HG03439 (cell line): ENCODE results near the gene SPINT3.

Source experiments
- ATAC-seq: cut with Tn5 transposase; IDR thresholded peaks from one replicate; pipeline ENCODE4 v1.9.1; 2021; ENCODE audit warnings: mild to moderate bottlenecking, moderate library complexity; ENCODE audit not compliant: unreplicated experiment

SPINT3 gene, protein sequence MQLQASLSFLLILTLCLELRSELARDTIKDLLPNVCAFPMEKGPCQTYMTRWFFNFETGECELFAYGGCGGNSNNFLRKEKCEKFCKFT

DNA sequence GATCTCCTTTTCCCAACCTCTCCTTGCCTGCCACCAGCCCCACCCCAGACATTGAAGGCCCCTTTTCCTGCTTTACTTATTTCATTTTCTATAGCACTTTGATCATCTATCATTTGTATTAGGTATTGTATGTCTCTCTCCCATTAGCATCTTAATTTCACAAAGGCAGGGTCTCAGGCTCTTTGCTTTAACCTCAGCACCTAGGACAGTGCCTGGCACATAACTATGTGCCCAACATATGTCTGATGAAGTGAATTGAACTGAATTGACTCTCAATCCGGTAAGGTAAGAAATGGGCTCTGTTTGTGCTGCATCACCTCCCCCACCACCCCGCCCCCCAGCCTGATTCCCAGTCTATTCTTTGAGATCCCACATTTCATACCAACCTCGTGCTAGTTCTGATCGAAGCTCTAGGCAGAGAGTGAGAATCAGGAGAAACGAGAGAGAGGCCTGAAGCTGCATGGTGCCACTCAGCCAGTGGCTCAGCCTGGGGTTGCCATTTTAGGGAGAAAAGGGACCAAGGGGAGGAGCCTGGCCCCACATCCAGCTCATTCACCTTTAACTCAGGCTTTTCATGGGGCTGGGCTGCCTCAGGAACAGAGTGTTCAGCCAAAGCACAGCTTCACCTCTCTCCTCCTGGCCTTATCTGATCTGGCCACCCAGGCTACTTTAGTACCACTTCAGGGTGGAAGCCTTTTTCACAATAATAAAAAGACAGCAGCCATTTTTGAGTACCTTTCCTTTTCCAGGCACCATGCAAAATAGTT is at the start of gene SPINT3:
SPINT3 (minus strand) TSS at position 476 of the 767 bp plus-strand sequence; CDS start at position 462, 14 bp downstream.
- no peak for ATAC-seq

DNA sequence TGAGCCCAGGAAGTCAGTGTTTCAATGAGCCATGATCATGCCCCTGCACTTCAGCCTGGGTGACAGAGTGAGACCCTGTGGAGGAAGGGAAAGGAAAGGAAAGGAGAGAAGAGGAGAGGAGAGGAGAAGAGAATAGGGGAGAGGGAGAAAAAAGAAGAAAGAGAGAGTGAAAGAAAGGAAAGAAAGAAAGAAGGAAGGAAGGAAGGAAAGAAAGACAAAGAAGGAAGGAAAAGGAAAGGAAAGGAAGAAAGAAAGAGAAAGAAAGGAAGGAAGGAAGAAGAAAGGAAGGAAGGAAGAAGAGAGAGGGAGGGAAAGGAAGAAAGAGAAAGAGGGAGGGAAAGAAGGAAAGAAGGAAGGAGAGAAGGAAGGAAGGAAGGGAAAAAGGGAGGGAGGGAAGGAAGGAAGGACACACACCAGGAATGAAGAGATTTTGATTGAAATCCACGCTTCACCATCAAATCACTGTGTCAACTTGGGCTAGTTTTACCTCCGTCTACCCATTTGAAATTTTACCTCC is 49.4 kb upstream of the SPINT3 start:
- ATAC-seq: no peak

- no peak for ATAC-seq
Measured at GRCh38 chr20:45555198-45555597, 39.8 kb upstream of the SPINT3 start.

- ATAC-seq: no peak
Measured at GRCh38 chr20:45552456-45552855, 37.0 kb upstream of the SPINT3 start.

DNA sequence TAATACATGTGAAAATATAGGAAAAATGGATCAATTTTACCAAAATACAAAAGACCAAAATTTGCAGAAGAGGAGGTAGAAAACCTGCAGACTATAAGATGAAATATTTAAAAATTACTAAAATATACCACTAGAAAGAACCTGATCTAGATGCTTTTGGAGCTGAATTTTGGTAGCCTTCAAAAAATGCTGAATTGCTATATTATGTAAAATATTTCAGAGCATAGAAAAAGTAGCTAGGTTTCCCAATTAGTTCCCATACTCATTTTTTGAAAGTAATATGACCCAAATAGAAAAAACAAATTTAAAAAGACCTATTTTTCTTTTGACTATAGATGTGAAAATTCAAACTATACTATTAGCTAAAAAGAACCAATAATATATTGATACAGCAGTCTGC is 35.3 kb upstream of the SPINT3 start:
- ATAC-seq: no peak

DNA sequence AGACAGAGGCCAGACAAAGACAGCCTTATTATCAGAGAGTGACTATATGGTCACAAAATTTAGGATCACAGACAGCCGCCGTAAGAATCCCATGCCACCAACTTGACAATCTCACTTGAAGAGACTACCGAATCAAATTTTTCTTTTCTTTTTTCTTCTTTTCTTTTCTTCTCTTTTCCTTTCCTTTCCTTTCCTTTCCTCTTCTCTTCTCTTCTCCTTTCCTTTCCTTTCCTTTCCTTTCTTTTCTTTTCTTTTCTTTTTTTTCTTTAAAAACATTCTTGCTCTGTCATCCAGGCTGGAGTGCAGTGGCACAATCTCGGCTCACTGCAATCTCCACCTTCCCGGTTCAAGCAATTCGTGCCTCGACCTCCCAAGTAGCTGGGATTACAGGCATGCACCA is 33.0 kb upstream of the SPINT3 start:
- ATAC-seq: no peak

GRCh38 chr20:45547206-45547770 is 31.9 kb upstream of the SPINT3 start, which contains the start of gene EPPIN:
Gene EPPIN, minus strand, starts transcription at chr20:45547401. Its CDS starts 44 bp downstream, at chr20:45547357.
- no peak for ATAC-seq

GRCh38 chr20:45545754-45546453 is 30.5 kb upstream of the SPINT3 start:
- ATAC-seq: no peak

GRCh38 chr20:45545351-45545750 is 29.9 kb upstream of the SPINT3 start:
- no peak for ATAC-seq

- no peak for ATAC-seq
Measured at GRCh38 chr20:45539382-45539781, 24.0 kb upstream of the SPINT3 start, which contains the start of gene WFDC6. Gene WFDC6, minus strand, starts transcription at chr20:45539482. Its CDS starts 75 bp downstream, at chr20:45539407.

- no peak for ATAC-seq
Measured at GRCh38 chr20:45538209-45538799, 22.9 kb upstream of the SPINT3 start.

DNA sequence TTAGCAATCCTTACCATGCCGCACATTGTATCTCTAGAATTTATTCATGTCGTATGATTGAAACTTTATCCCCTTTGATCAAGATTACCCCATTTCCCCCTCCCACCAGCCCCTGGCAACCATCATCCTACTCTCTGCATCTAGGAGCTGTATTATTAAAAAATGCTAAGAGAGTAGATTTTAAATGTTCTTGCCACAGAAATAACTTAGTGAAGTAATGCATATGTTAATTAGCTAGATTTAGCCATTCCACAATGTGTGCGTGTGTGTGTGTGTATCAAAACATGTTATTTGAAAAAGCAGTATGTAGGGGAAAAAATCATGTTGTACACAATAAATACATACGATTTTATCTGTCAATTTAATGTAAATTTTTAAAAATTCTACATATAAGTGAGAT is 11.9 kb upstream of the SPINT3 start:
- no peak for ATAC-seq

DNA sequence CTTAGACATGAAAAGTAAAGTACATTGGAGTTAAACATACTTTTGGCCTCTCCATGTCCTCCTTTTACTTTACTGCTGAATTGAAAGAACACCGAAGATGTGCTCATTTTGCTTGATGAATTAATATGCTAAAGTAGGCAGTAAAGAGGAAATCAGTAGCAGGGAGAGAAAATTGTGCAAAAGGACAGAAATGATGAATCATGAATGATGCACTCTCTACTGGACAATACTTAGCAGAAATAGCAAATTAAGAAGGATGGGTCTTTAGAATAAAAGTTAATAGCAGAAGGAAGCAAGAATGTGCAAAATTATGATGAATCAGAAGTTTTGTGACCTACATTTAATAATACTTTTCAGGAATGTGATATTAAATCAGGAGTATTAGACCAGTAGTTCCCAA is 8.4 kb upstream of the SPINT3 start:
- no peak for ATAC-seq

DNA sequence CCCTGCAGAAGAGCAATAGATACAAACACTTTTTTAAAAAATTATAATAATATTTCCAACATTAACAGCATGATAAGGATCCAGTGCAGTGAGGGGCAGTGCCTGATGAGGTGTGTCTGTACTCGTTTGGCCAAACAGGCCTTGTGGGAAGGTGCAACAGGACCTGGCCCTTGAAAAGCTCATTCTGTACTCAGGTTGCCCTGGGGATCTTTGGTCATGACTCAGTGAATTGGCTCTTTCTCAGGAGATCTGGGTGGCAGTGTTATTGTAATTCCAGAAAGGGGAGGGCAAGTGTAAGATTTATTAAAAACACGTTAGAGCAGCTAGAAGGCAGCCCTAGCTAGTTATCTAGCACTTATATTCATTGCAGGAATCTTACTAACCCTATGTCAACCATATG is 2.9 kb upstream of the SPINT3 start:
- ATAC-seq: no peak

GRCh38 chr20:45510242-45510862 is 5.1 kb downstream of the SPINT3 start:
- ATAC-seq: no peak

DNA sequence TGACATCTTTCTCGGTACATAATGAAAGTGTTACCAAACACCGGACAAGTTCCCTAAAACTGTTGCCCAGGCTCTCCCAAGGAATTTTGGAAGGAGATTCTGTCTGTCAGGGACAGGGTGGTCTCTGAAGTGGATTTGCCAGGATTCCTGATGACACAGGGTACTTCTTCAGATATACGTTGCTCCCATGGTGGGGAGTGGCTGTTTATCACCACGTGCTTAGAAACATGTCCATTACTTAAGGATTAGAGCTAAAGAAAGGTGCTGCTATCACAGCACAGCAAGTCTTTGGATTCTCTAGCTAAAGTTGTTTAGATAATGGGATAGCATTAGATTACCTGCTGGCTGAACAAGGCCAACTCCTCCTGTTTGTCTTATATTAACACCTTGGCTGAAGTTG is 6.3 kb downstream of the SPINT3 start:
- ATAC-seq: no peak

DNA sequence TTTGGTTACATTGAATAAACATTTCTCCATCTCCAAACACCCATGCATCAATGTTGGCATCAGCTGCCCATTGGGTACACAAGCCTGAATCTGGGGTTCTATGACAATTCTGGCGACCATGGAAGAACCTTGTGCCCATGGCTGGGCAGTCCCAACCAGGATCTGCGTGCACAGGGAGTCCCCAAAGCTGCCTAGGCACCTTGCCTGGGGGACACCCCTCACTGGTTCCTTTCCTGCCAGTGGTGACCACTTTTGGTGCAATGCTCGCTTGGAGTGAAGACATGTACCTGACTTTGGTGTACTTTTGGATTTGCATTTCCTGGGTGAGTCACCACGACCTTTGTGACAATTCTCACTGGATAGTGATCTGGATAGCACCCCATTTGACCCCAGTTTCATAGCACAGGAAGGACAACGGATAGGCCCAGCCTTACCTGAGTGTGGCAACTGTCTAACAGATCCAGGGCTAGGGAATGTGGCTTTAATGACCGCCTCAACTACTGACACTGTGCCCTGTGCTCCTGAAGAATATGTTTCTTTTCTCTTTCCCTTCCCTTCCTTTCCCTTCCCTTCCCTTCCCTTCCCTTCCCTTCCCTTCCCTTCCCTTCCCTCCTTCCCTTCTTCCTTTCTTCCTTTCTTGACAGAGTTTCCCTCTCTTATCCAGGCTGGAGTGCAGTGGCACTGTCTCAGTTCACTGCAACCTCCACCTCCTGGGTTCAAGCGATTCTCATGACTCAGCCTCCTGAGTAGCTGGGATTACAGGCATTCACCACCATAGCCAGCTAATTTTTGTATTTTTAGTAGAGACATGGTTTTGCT is 7.1 kb downstream of the SPINT3 start:
- ATAC-seq: no peak

GRCh38 chr20:45507011-45507820 is 8.2 kb downstream of the SPINT3 start:
- ATAC-seq: no peak

DNA sequence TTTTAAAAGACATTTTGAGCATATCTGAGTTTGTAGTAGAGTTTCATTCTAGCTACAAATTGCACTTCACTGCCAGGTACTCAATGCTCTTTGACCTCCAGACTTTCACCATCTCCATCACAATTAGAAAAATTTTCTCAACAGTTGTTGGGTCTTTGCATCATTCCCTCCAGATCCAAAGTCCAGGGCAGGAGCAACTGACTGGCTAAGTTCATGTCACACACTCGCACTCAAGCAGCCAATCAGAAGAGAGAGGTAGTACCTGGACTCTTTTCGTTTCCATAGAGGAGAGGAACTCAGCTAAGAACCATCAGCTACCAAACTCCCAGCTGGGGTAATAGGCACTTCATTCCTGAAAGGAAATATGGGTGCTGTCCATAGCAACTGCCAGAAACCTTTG is 9.0 kb downstream of the SPINT3 start:
- ATAC-seq: no peak
